T1000 (cell line): ENCODE results near the gene ARHGEF25.
"Not testable (repeated sequence)": the region's sequence is repeated elsewhere in the genome, so short reads cannot be mapped to it uniquely, and the experiment has no call there.

ENCODE experiments used
- DNase-seq: peaks from one replicate; lab custom pipeline; 2025; ENCODE audit warnings: mixed read lengths; lab: John Stamatoyannopoulos, UW

The ARHGEF25 gene

GRCh38 chr12:57622293-57623245, 11.3 kb downstream of the ARHGEF25 start:
- DNase-seq: no peak

GRCh38 chr12:57623385-57623784, 12.2 kb downstream of the ARHGEF25 start:
- no peak for DNase-seq

GRCh38 chr12:57623811-57624390, 12.7 kb downstream of the ARHGEF25 start:
- DNase-seq: no peak

DNA sequence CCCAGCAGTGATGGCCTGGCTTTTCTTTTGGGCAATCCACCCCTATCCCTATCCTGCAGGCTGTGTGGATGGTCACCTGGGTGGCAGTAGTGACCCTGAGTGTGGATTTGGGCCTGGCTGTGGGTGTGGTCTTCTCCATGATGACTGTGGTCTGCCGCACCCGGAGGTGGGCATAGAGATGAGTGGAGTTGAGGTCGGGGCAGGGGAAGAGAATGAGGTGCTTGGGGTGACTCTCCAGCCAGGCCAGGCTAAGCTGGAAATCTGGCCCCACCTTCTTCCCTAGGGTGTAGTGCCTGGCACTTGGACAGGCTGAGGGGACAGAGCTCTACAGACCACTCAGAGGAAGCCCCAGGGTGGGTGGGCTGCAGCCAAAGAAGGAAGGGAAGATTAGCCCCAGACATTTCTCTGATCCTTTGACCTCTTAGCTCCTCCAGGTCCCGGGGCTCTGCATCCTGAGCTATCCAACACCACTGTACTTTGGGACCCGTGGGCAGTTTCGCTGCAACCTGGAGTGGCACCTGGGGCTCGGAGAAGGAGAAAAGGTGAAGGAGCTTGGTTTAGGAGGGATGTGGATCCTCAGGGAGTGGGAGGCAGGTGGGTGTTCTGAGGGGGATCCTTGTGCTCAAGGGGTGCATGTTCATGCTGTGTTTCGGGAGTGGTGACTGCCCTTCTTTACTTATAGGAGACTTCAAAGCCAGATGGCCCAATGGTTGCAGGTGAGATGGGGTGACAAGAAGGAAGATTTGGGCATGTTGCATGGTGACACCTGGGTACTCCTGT, 13.4 kb downstream of the ARHGEF25 start:
- no peak for DNase-seq

- DNase-seq: no peak
Measured at GRCh38 chr12:57625261-57626032, 14.2 kb downstream of the ARHGEF25 start.

- DNase-seq: no peak
Measured at GRCh38 chr12:57626111-57626920, 15.1 kb downstream of the ARHGEF25 start.

GRCh38 chr12:57626921-57627445, 15.7 kb downstream of the ARHGEF25 start:
- DNase-seq: no peak

DNA sequence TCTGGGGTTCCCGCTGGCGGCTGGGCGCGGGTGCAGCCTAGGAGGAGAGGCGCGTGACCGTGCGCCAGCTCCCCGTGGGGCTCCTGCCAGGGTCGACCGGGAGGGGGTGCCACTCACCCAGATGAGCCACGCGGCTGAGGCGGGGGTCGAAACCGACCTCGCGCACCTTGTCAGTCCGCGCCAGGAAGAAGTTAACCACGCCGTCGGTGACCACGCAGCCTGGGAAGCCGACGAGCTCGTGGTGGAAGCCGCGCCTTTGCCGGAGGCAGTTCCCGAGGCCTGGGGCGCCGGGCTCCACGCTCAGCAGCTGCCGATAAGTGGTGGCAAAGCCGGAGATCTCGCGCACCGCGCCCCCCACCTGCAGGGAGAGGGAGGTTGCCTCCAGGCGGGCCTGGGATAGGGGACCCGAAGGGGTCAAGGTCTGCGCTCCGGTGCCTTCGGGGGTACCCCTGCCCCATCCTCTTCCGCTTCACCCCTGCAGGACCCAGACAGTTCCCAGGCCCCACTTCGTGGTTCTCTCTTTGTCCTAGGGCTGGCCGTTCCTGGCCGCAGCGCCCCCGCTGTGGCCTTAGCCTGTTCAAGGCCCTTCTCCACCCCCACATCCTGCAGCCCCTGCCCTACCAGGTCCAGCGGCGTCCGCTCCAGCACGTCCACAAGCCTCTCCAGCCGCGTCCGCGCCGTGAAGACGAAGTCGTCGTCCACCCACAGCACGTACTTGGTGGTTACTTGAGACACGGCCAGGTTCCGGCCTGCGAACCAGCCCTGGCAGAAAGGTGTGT, 16.5 kb downstream of the ARHGEF25 start:
- DNase-seq: no peak

GRCh38 chr12:57628280-57629191, 17.3 kb downstream of the ARHGEF25 start:
- DNase-seq: no peak

DNA sequence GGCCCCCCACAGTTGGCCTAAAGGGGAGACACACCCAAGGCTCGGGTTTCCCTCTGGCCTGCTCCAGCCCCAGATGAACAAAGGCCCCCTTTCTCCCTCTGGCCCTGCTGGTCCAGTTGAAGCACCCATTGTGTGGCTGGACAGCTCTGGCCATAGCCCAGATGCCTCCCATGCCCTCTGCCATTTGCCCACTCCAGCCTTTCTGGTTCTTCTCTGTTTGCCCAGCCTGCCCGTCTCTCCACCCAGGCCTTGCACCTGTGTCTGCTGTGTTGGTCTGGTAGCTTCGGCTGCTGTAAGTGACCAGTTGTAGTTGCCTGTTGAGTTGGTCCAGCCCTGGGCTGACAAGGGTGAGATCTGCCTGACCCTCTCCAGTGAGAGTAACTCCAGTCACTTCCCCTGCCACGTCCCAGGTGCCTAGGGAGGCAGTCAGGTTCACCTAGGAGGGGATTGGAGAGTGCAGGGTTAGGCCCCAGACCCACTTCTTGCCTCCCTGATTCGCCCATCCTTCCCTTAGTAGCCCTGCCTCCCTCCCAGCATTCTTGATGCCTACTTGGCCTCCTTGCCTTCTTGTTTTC, 18.7 kb downstream of the ARHGEF25 start:
- no peak for DNase-seq

DNA sequence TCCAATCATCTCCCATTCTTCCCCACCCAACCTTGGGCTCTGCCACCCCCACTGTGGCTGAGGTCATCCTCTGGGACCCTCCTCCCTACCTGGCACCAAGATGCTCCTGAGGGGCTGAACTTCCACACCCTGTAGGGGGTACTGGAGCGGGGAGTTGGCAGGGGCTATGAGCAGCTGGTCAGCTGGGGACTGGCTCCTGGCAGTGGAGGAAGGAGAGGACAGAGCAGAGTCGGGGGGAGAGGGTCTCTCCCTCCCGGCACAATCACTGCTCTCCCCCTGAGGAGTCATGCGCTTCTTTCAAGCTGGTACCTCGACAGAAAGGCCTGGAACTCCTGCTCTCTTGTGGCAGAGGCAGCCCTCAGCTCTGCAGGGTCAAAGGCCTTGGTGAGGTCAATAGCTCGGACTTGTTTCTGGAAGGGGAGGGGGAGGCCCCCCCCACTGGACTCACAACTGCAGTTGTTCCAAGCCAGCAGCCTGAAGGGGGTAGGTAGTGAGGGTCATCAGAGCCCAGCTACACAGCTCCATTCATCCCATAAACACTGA, 19.7 kb downstream of the ARHGEF25 start:
- DNase-seq: no peak

- no peak for DNase-seq
Measured at GRCh38 chr12:57631566-57632072, 20.4 kb downstream of the ARHGEF25 start.

DNA sequence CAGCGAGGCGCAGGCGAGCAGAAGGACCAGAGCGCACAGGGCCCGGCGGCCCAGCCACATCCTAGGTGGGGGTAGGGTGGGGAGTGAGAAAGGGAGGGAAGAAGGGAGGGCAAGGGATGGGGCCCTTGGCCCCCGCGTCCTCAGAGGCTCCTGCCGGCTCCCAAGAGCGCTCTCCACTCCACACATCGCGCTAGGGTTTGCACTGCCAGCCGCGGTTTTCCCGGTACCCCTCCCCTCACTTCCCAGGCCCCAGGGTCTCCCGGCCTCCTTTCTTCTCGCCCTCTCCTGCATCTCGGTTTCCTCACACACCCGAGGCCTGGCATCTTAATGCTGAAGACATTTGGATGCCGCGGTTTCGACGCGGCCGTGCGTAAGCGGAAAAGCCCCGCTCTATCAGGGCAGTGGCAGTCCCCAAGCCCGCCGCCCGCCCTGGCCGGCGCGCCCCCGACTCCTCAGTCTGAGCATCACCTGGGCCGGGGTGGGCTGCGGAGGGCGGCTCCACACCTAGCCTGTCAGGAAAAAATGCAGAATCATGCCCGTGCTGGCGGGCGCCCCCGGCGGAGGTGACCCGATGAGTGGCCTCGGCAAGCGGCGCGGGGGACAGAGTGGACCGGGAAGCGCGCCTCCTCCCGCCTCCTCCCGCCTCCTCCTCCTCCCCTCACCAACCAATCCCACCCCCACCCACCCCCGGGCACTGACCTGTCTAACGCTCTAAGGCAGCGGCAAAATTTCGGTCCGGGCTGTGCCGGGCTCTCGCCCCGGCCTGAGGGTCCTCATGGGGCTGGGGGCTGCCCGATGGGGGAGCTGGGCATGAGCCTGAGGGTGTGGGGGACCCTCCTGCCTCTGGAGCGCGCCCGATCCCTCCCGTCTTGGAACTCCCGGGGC, 21.1 kb downstream of the ARHGEF25 start:
- DNase-seq: peak; percentile 99

DNA sequence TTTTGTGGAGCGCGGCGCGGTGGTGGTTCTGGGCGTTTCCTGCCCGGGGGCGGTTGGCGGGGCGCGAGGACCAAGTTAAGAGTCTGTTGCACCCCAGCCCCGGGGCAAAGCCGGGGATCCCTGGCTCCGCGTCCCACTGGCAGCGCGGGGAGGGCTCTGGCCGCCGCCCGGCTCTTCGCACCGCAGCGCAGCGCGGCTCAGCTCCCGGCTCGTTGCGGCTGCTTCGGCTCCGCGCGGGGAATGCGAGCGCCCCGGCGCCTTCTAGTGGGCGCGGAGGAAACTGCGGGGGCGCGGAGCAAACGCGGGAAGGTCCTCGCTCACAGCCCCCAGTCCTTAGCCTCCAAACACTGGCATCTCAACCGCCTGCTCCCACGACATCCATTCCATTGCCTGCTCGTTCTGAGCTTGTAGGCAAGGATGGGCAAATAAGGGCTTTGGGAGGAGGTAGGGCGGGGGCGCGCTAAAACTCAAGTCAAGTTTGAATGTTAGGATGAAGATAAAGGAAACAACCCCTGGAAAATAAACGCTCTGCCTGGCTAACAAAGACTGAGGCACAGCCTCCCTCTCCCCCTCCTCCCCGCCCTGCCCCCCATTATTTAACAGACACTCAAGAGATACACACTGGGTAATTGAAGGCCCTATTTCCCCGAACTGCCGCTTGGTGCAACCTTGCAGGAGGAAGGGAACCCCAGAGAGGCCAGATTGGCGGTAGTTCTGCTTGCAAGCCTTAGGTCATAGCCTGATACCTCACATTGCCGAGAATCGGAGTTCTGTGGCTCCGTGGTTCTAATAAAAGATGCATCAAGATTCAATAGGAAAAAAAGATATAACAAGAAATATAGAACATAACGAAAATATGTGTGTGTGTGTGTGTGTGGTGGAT, 22.0 kb downstream of the ARHGEF25 start, which contains the start of gene B4GALNT1:
B4GALNT1 (minus strand) TSS at position 244 of the 883 bp plus-strand sequence. CDS start 1,069 bp downstream, outside the sequence.
- DNase-seq: peak; percentile 100

GRCh38 chr12:57636731-57637130, 25.5 kb downstream of the ARHGEF25 start:
- not testable (repeated sequence) for DNase-seq

DNA sequence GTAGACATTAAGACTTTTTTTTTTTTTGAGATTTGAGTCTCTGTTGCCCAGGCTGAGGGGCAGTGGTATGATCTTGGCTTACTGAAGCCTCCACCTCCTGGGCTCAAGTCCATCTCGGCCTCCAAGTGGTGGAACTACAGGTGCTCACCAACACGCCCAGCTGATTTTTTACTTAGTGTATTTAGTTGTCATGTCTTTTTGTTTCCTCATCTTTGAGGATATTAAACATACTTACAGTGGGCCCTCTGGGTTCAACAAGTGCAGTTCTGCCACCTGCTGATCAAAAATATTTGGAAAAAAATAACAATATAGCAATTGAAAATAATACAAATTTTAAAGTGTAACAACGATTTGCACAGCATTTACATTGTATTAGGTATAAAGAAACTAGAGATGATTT, 26.1 kb downstream of the ARHGEF25 start:
- no peak for DNase-seq
